ENCODE data around the gene CLEC20A.

CLEC20A gene

GRCh38 chr1:178487070-178487615 is 9.6 kb downstream of the CLEC20A start:
- no peak for TF ChIP-seq CEBPB (IDR thresholded peaks at IDR 0.05)
- TF ChIP-seq MAX (IDR thresholded peaks at IDR 0.05): no peak
- no peak for TF ChIP-seq RAD21 (IDR thresholded peaks at IDR 0.05; ENCODE audit: low read depth)
- TF ChIP-seq USF1 (IDR thresholded peaks at IDR 0.05): no peak
- TF ChIP-seq REST (IDR thresholded peaks at IDR 0.05; ENCODE audit: low read depth): no peak
- TF ChIP-seq CREB1 (IDR thresholded peaks at IDR 0.05; ENCODE audit: low read depth): no peak
- no peak for TF ChIP-seq YY1 (IDR thresholded peaks at IDR 0.05; ENCODE audit: low read depth)
- TF ChIP-seq TCF12 (IDR thresholded peaks at IDR 0.05; ENCODE audit: low read depth): no peak
- no peak for TF ChIP-seq ZBTB7A (IDR thresholded peaks at IDR 0.05; ENCODE audit: low read depth)
- no peak for TF ChIP-seq TEAD4 (IDR thresholded peaks at IDR 0.05)
- no peak for TF ChIP-seq EP300 (IDR thresholded peaks at IDR 0.05; ENCODE audit: borderline replicate concordance)
- TF ChIP-seq NFIC (IDR thresholded peaks at IDR 0.05): no peak
- no peak for TF ChIP-seq FOXM1 (IDR thresholded peaks at IDR 0.05; ENCODE audit: borderline replicate concordance, low read depth)
- no peak for TF ChIP-seq TAF1 (IDR thresholded peaks at IDR 0.05; ENCODE audit: low read depth)

- TF ChIP-seq MAX (IDR thresholded peaks at IDR 0.05): no peak
- no peak for TF ChIP-seq EP300 (IDR thresholded peaks at IDR 0.05; ENCODE audit: borderline replicate concordance)
- no peak for TF ChIP-seq YY1 (IDR thresholded peaks at IDR 0.05; ENCODE audit: low read depth)
- TF ChIP-seq NFIC (IDR thresholded peaks at IDR 0.05): no peak
- TF ChIP-seq REST (IDR thresholded peaks at IDR 0.05; ENCODE audit: low read depth): no peak
- no peak for TF ChIP-seq EGR1 (IDR thresholded peaks at IDR 0.05)
- TF ChIP-seq TCF12 (IDR thresholded peaks at IDR 0.05; ENCODE audit: low read depth): no peak
- TF ChIP-seq FOXM1 (IDR thresholded peaks at IDR 0.05; ENCODE audit: borderline replicate concordance, low read depth): no peak
These were observed 10.4 kb downstream of the CLEC20A start for GRCh38 chr1:178486100-178487069.

GRCh38 chr1:178485541-178485981 is 11.2 kb downstream of the CLEC20A start:
- TF ChIP-seq RAD21 (IDR thresholded peaks at IDR 0.05; ENCODE audit: low read depth): no peak
- TF ChIP-seq EGR1 (IDR thresholded peaks at IDR 0.05): no peak
- no peak for TF ChIP-seq ZBTB7A (IDR thresholded peaks at IDR 0.05; ENCODE audit: low read depth)
- TF ChIP-seq MAX (IDR thresholded peaks at IDR 0.05): no peak
- no peak for TF ChIP-seq TEAD4 (IDR thresholded peaks at IDR 0.05)
- TF ChIP-seq FOXM1 (IDR thresholded peaks at IDR 0.05; ENCODE audit: borderline replicate concordance, low read depth): no peak
- no peak for TF ChIP-seq USF1 (IDR thresholded peaks at IDR 0.05)
- TF ChIP-seq REST (IDR thresholded peaks at IDR 0.05; ENCODE audit: low read depth): no peak
- TF ChIP-seq YY1 (IDR thresholded peaks at IDR 0.05; ENCODE audit: low read depth): no peak
